Suprapubic skin (tissue), 4 donors: Measurements from ENCODE around the gene MDFI. TPM values are rescaled to one million over a fixed set of nuclear protein-coding genes. Genes with fewer than 3 reads are reported as not detected.

Experiments
- DNase-seq, 2 donors: peaks; one replicate each; pipeline ENCODE4 v3.0.0-alpha.2; 2019; ENCODE audit warnings: low spot score in 2 of 2
- H3K27ac ChIP-seq: fragments of 200-600 bp; sonication (generic); one replicate; pipeline ENCODE4 v1.5.1; 2019
- H3K27me3 ChIP-seq: fragments of 200-600 bp; sonication (generic); one replicate; pipeline ENCODE4 v1.5.1; 2019
- H3K36me3 ChIP-seq: fragments of 200-600 bp; sonication (generic); one replicate; pipeline ENCODE4 v1.5.1; 2019
- H3K4me1 ChIP-seq: fragments of 200-600 bp; sonication (generic); one replicate; pipeline ENCODE4 v1.5.1; 2019
- H3K4me3 ChIP-seq: fragments of 200-600 bp; sonication (generic); one replicate; pipeline ENCODE4 v1.5.1; 2019; ENCODE audit warnings: mild to moderate bottlenecking
- H3K9me3 ChIP-seq: fragments of 200-600 bp; sonication (generic); one replicate; pipeline ENCODE4 v1.5.1; 2019
- CTCF ChIP-seq, 2 donors: fragments of 200-600 bp in 1 of 2; fragments of 450-650 bp in 1 of 2; sonication (generic) in 1 of 2; IDR thresholded peaks; one replicate each; pipeline ENCODE4 v1.5.1; 2016 to 2019; ENCODE audit warnings: antibody characterized with exemption in 2 of 2, mild to moderate bottlenecking in 1 of 2, moderate library complexity in 1 of 2
- EP300 ChIP-seq: sonication (generic); formaldehyde crosslinking; IDR thresholded peaks from one replicate; pipeline ENCODE4 v1.6.1; 2017; ENCODE audit warnings: antibody characterized with exemption
- POLR2A ChIP-seq, 2 donors: fragments of 450-650 bp; IDR thresholded peaks; one replicate each; pipeline ENCODE4 v1.6.1; 2017; ENCODE audit warnings: antibody characterized with exemption in 2 of 2, mild to moderate bottlenecking in 2 of 2, moderate library complexity in 2 of 2
- POLR2AphosphoS5 ChIP-seq, 3 donors: sonication (generic); formaldehyde crosslinking; IDR thresholded peaks; one replicate each; pipeline ENCODE4 v1.6.1; 2017; ENCODE audit warnings: antibody characterized with exemption in 3 of 3
- WGBS: methylation state at CpG from one replicate; pipeline ENCODE4 v1.1.5; 2018; 5-methylcytosine and 5-hydroxymethylcytosine counted together
- total RNA-seq, 4 donors: library from RNA; depleted of rRNA; stranded (reverse); fragments of >200 nt; gene quantifications; one replicate each; pipeline ENCODE4 v1.1.0, GENCODE V29; 2016

MDFI gene
- total RNA-seq, 4 donors from 2014 or later = 21.7 to 51.8 (median 31.4) TPM

DNA sequence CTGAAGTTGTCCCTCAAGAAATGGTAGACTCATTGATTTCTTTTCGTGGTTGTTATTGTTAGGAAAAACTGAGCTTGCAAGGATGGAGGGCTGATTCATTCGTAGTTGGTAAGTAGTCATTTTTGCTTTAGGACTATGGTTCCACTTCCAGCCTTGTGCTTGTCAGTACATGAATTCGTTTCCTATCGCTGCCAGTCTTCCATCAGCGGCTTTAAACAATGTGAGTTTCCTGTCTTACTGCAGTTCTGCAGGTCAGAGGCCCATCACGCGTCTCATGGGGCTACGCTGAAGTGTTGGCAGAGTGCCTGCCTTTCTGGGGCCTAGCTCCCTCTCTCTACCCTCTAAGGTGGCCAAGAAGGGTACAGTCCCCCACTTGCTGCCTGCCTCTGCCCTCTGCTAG is 11.4 kb upstream of the MDFI start:
- no peaks in the 10 kb centered on the region for H3K36me3 ChIP-seq
- no peak for DNase-seq
- H3K4me3 ChIP-seq = no peak overlapping the region
- no peaks in the 10 kb centered on the region for H3K27me3 ChIP-seq
- H3K9me3 ChIP-seq = no peaks in the 10 kb centered on the region
- no peak overlapping the region for H3K27ac ChIP-seq
- peaks cover 32% of the 10 kb centered on the region for H3K4me1 ChIP-seq
- 35% methylated on average over 8 of the region's 8 CpGs for WGBS
- TF ChIP-seq POLR2A (IDR thresholded peaks at IDR 0.05) (no peak), POLR2AphosphoS5 (IDR thresholded peaks at IDR 0.05) (no peak), EP300 (no peak), CTCF (IDR thresholded peaks at IDR 0.05) (no peak)

- Histone ChIP-seq H3K27me3 (no peaks in the 10 kb centered on the region), H3K4me1 (peaks cover 21% of the 10 kb centered on the region), H3K9me3 (no peaks in the 10 kb centered on the region), H3K4me3 (no peak overlapping the region), H3K36me3 (no peaks in the 10 kb centered on the region), H3K27ac (no peak overlapping the region)
- 90% methylated on average over 2 of the region's 2 CpGs for WGBS
- no peak for TF ChIP-seq CTCF (IDR thresholded peaks at IDR 0.05)
- no peak for TF ChIP-seq EP300
- no peak for TF ChIP-seq POLR2AphosphoS5 (IDR thresholded peaks at IDR 0.05)
- TF ChIP-seq POLR2A (IDR thresholded peaks at IDR 0.05) = no peak
- DNase-seq = no peak
These were observed 9.1 kb upstream of the MDFI start for GRCh38 chr6:41629128-41629527.

DNA sequence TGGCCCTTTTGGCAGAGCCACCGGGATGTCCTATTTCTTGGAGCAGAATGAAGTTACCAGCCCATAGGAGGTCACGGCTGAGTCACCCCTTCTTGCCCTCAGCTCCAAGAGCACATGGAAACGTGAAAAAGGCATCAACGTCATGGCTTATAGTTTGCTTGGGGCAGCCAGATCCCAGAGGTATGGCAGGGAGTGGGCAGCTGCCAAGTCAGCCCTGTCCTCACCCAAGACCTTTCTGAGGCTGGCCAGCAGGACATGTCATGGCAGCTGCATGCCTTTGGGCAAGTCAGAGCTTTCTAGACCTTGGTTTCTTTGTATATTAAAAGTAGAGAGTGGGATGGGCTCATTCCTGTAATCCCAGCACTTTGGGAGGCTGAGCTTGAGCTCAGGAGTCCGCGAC is 8.2 kb upstream of the MDFI start:
- Histone ChIP-seq H3K27me3 (no peaks in the 10 kb centered on the region), H3K4me1 (peaks cover 16% of the 10 kb centered on the region), H3K4me3 (no peak overlapping the region), H3K9me3 (no peaks in the 10 kb centered on the region), H3K36me3 (no peaks in the 10 kb centered on the region), H3K27ac (no peak overlapping the region)
- no peak for DNase-seq
- TF ChIP-seq EP300 = no peak
- no peak for TF ChIP-seq POLR2AphosphoS5 (IDR thresholded peaks at IDR 0.05)
- no peak for TF ChIP-seq POLR2A (IDR thresholded peaks at IDR 0.05)
- no peak for TF ChIP-seq CTCF (IDR thresholded peaks at IDR 0.05)
- WGBS = 80% methylated on average over 6 of the region's 6 CpGs

GRCh38 chr6:41630946-41631345 is 7.3 kb upstream of the MDFI start:
- no peaks in the 10 kb centered on the region for H3K36me3 ChIP-seq
- peaks cover 14% of the 10 kb centered on the region for H3K4me1 ChIP-seq
- no peak overlapping the region for H3K4me3 ChIP-seq
- TF ChIP-seq EP300 = no peak
- no peak for TF ChIP-seq POLR2A (IDR thresholded peaks at IDR 0.05)
- no peak for TF ChIP-seq CTCF (IDR thresholded peaks at IDR 0.05)
- no peak for TF ChIP-seq POLR2AphosphoS5 (IDR thresholded peaks at IDR 0.05)
- DNase-seq = no peak
- H3K27me3 ChIP-seq = no peaks in the 10 kb centered on the region
- no peaks in the 10 kb centered on the region for H3K9me3 ChIP-seq
- 93% methylated on average over 7 of the region's 8 CpGs for WGBS
- H3K27ac ChIP-seq = no peak overlapping the region

DNA sequence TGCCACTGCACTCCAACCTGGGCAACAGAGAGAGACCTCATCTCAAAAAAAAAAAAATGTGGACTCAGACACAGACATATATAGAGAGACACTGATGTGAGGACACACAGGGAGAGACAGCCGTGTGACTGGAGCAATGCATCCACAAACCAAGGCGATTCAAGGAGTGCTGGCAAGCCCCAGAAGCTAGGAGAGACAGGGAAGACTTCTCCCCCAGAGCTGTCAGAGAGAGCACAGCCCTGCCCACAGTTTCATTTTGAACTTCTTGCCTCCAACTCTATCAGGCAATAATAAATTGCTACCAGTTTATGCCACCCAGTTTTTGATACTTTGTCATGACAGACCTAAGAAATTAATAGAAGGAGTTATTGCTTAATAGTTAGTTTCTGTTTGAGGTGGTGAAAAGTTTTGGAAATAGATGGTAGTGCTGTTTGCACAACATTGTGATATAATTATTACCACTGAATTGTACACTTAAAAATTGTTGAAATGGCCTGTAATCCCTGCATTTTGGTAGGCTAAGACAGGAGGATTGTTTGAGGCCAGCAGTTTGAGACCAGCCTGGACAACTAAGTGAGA is 5.1 kb upstream of the MDFI start:
- H3K27me3 ChIP-seq = peaks cover 14% of the 10 kb centered on the region
- no peak overlapping the region for H3K27ac ChIP-seq
- no peaks in the 10 kb centered on the region for H3K36me3 ChIP-seq
- 60% methylated on average over 2 of the region's 2 CpGs for WGBS
- TF ChIP-seq EP300 = no peak
- TF ChIP-seq POLR2A (IDR thresholded peaks at IDR 0.05) = no peak
- TF ChIP-seq CTCF (IDR thresholded peaks at IDR 0.05) = no peak
- no peak for TF ChIP-seq POLR2AphosphoS5 (IDR thresholded peaks at IDR 0.05)
- no peaks in the 10 kb centered on the region for H3K9me3 ChIP-seq
- no peak for DNase-seq
- no peak overlapping the region for H3K4me3 ChIP-seq
- H3K4me1 ChIP-seq = peaks cover 28% of the 10 kb centered on the region
